Suprapubic skin (tissue), 4 donors: ENCODE measurements around the gene RAP2B.
"Not testable (repeated sequence)": the region's sequence is repeated elsewhere in the genome, so short reads cannot be mapped to it uniquely, and the experiment has no call there.

ENCODE experiments used
- POLR2A ChIP-seq, 2 donors: fragments of 450-650 bp; IDR thresholded peaks; one replicate each; pipeline ENCODE4 v1.6.1; 2017; ENCODE audit warnings: antibody characterized with exemption in 2 of 2, mild to moderate bottlenecking in 2 of 2, moderate library complexity in 2 of 2
- POLR2AphosphoS5 ChIP-seq, 3 donors: sonication (generic); formaldehyde crosslinking; IDR thresholded peaks; one replicate each; pipeline ENCODE4 v1.6.1; 2017; ENCODE audit warnings: antibody characterized with exemption in 3 of 3
- TF ChIP-seq, protein P1 (sequence below), 2 donors: fragments of 200-600 bp in 1 of 2; fragments of 450-650 bp in 1 of 2; sonication (generic) in 1 of 2; IDR thresholded peaks; one replicate each; pipeline ENCODE4 v1.5.1; 2016 to 2019; ENCODE audit warnings: antibody characterized with exemption in 2 of 2, mild to moderate bottlenecking in 1 of 2, moderate library complexity in 1 of 2

DNA sequence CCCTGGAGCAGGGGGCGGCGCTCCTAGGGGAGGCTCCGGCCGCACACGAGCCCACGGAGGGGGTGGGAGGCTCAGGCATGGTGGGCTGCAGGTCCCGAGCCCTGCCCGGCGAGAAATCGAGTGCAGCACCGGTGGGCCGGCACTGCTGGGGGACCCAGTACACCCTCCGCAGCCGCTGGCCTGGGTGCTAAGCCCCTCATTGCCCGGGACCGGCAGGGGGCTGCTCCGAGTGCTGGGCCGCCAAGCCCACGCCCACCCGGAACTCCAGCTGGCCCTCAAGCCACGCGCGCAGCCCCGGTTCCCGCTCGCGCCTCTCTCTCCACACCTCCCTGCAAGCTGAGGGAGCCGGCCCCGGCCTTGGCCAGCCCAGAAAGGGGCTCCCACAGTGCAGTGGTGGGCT, 6.2 kb upstream of the RAP2B start:
- TF ChIP-seq, protein P1, sequence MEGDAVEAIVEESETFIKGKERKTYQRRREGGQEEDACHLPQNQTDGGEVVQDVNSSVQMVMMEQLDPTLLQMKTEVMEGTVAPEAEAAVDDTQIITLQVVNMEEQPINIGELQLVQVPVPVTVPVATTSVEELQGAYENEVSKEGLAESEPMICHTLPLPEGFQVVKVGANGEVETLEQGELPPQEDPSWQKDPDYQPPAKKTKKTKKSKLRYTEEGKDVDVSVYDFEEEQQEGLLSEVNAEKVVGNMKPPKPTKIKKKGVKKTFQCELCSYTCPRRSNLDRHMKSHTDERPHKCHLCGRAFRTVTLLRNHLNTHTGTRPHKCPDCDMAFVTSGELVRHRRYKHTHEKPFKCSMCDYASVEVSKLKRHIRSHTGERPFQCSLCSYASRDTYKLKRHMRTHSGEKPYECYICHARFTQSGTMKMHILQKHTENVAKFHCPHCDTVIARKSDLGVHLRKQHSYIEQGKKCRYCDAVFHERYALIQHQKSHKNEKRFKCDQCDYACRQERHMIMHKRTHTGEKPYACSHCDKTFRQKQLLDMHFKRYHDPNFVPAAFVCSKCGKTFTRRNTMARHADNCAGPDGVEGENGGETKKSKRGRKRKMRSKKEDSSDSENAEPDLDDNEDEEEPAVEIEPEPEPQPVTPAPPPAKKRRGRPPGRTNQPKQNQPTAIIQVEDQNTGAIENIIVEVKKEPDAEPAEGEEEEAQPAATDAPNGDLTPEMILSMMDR (IDR thresholded peaks at IDR 0.05) = not testable (repeated sequence)
- not testable (repeated sequence) for TF ChIP-seq POLR2A, POLR2AphosphoS5 (IDR thresholded peaks at IDR 0.05)
